H1 (cell line): ENCODE measurements around the gene SLC9A4. TPM values are rescaled to one million over a fixed set of nuclear protein-coding genes. Genes with fewer than 3 reads are reported as not detected.

ENCODE experiments used
- CTCF ChIA-PET: fragments of 300-600 bp; sonication (Branson Sonifier 250); formaldehyde crosslinking; loops from one replicate; lab custom pipeline; 2021; ENCODE audit not compliant: partially characterized antibody; lab: Charles Lee
- POLR2A ChIA-PET: fragments of 300-600 bp; sonication (Branson Sonifier 250); formaldehyde crosslinking; loops from one replicate; lab custom pipeline; 2021; ENCODE audit warnings: inconsistent platforms; ENCODE audit not compliant: partially characterized antibody; lab: Charles Lee
- DNase-seq, 2 experiments: peaks; one replicate each; pipeline versions ENCODE4 v3.0.0 to v3.0.0-alpha.2; 2010 to 2022; ENCODE audit warnings: low spot score in 2 of 2, low read depth in 1 of 2, mixed read lengths in 1 of 2
- FAIRE-seq: peaks from 2 replicates; lab custom pipeline; 2011; peaks lifted over from hg19 to GRCh38; lab: Jason Lieb, UNC
- H2AFZ ChIP-seq: 2 replicates; pipeline ENCODE4 v1.8.1; 2012; ENCODE audit warnings: low read length, inconsistent platforms
- H2AK5ac ChIP-seq: 2 replicates; pipeline ENCODE4 v1.6.1; 2013; ENCODE audit warnings: low read depth, low read length
- H2BK120ac ChIP-seq: replicated peaks from 2 replicates; pipeline ENCODE3; 2013; ENCODE audit warnings: low read depth, low read length, inconsistent platforms
- H2BK12ac ChIP-seq: 2 replicates; pipeline ENCODE4 v1.6.1; 2013; ENCODE audit warnings: low read depth, low read length
- H2BK15ac ChIP-seq: 2 replicates; pipeline ENCODE4 v1.6.1; 2013; ENCODE audit warnings: low read length
- H2BK20ac ChIP-seq: 2 replicates; pipeline ENCODE4 v1.6.1; 2013; ENCODE audit warnings: low read length
- H2BK5ac ChIP-seq: 2 replicates; pipeline ENCODE4 v1.6.1; 2013; ENCODE audit warnings: low read depth, low read length
- H3K14ac ChIP-seq: 2 replicates; pipeline ENCODE4 v1.6.1; 2013; ENCODE audit warnings: inconsistent platforms; ENCODE audit not compliant: insufficient read length
- H3K18ac ChIP-seq: 2 replicates; pipeline ENCODE4 v1.6.1; 2013; ENCODE audit warnings: low read length; ENCODE audit errors: extremely low read depth
- H3K23ac ChIP-seq: 2 replicates; pipeline ENCODE4 v1.6.1; 2013; ENCODE audit warnings: inconsistent platforms; ENCODE audit not compliant: insufficient read length
- H3K23me2 ChIP-seq: 2 replicates; pipeline ENCODE4 v1.6.1; 2013; ENCODE audit warnings: low read depth, low read length
- H3K27ac ChIP-seq: 2 replicates; pipeline ENCODE4 v1.6.1; 2011; ENCODE audit warnings: low read depth, low read length, inconsistent platforms
- H3K27me3 ChIP-seq, 4 experiments: replicated peaks in 1 of 4; 1 replicate in 1 of 4; 2 replicates in 3 of 4; pipeline versions ENCODE4 v1.6.1 to v1.8.1; 2011 to 2013; ENCODE audit warnings: low read length in 3 of 4, mild to moderate bottlenecking in 3 of 4, inconsistent platforms in 2 of 4, mixed read lengths in 2 of 4, moderate library complexity in 1 of 4; ENCODE audit not compliant: control insufficient read depth in 3 of 4, insufficient read depth in 3 of 4; ENCODE audit errors: extremely low read depth in 1 of 4
- H3K36me3 ChIP-seq, 4 experiments: 2 replicates each; pipeline versions ENCODE4 v1.6.1 to v1.8.1; 2011 to 2013; ENCODE audit warnings: mild to moderate bottlenecking in 4 of 4, low read length in 3 of 4, moderate library complexity in 2 of 4, control low read depth in 1 of 4, inconsistent platforms in 1 of 4; ENCODE audit not compliant: insufficient read depth in 4 of 4, control insufficient read depth in 2 of 4
- H3K4ac ChIP-seq: replicated peaks from 2 replicates; pipeline ENCODE3; 2013; ENCODE audit warnings: low read length, low read depth, mixed read lengths, inconsistent platforms; ENCODE audit not compliant: insufficient read length
- H3K4me1 ChIP-seq, 4 experiments: replicated peaks in 1 of 4; 1 replicate in 1 of 4; 2 replicates in 3 of 4; pipeline versions ENCODE4 v1.6.1 to v1.8.1; 2011 to 2013; ENCODE audit warnings: low read length in 3 of 4, inconsistent platforms in 2 of 4, mixed read lengths in 1 of 4; ENCODE audit not compliant: insufficient read depth in 4 of 4, control insufficient read depth in 3 of 4
- H3K4me2 ChIP-seq, 2 experiments: 2 replicates each; pipeline versions ENCODE4 v1.6.1 to v1.8.1; 2011 to 2013; ENCODE audit warnings: low read depth in 2 of 2, low read length in 2 of 2, control low read depth in 1 of 2, inconsistent platforms in 1 of 2, mild to moderate bottlenecking in 1 of 2; ENCODE audit not compliant: insufficient read depth in 1 of 2
- H3K4me3 ChIP-seq, 4 experiments: fragments of 200-600, 300-600 bp in 1 of 4; sonication (generic), shearing (Covaris generic), sonication (Bioruptor Twin) in 1 of 4; 2 replicates each; pipeline versions ENCODE4 v1.5.1 to v1.8.1; 2011 to 2016; ENCODE audit warnings: low read length in 4 of 4, low read depth in 3 of 4, control low read depth in 2 of 4, inconsistent platforms in 2 of 4, mild to moderate bottlenecking in 2 of 4, mixed read lengths in 1 of 4, moderate library complexity in 1 of 4; ENCODE audit not compliant: insufficient read depth in 2 of 4; ENCODE audit errors: extremely low read depth in 1 of 4
- H3K56ac ChIP-seq: replicated peaks from 2 replicates; pipeline ENCODE3; 2013; ENCODE audit warnings: low read depth, mild to moderate bottlenecking, mixed read lengths, low read length, inconsistent platforms; ENCODE audit not compliant: insufficient read length
- H3K79me1 ChIP-seq: 2 replicates; pipeline ENCODE4 v1.6.1; 2013; ENCODE audit warnings: low read depth, low read length, control low read depth
- H3K79me2 ChIP-seq, 2 experiments: 2 replicates each; pipeline versions ENCODE4 v1.6.1 to v1.8.1; 2012 to 2013; ENCODE audit warnings: low read length in 2 of 2, mild to moderate bottlenecking in 2 of 2, inconsistent platforms in 1 of 2; ENCODE audit not compliant: insufficient read depth in 2 of 2, control insufficient read depth in 1 of 2
- H3K9ac ChIP-seq, 4 experiments: replicated peaks in 1 of 4; 1 replicate in 1 of 4; 2 replicates in 3 of 4; pipeline versions ENCODE4 v1.6.1 to v1.8.1; 2011 to 2013; ENCODE audit warnings: low read depth in 3 of 4, low read length in 3 of 4, control low read depth in 2 of 4, mild to moderate bottlenecking in 2 of 4, moderate library complexity in 2 of 4, inconsistent platforms in 1 of 4; ENCODE audit errors: extremely low read depth in 1 of 4
- H3K9me3 ChIP-seq, 2 experiments: 2 replicates each; pipeline versions ENCODE4 v1.6.1 to v1.8.1; 2012 to 2013; ENCODE audit warnings: mild to moderate bottlenecking in 2 of 2, moderate library complexity in 2 of 2, control low read depth in 1 of 2, inconsistent platforms in 1 of 2, low read depth in 1 of 2, low read length in 1 of 2, mixed read lengths in 1 of 2; ENCODE audit not compliant: insufficient read depth in 2 of 2
- H4K20me1 ChIP-seq, 2 experiments: replicated peaks in 1 of 2; 2 replicates each; pipeline versions ENCODE3 to v1.8.1; 2011 to 2013; ENCODE audit warnings: inconsistent platforms in 2 of 2, low read length in 2 of 2, mild to moderate bottlenecking in 1 of 2; ENCODE audit not compliant: insufficient read depth in 2 of 2, control insufficient read depth in 1 of 2
- H4K5ac ChIP-seq: 2 replicates; pipeline ENCODE4 v1.6.1; 2013; ENCODE audit warnings: low read length, low read depth, mixed read lengths, inconsistent platforms; ENCODE audit not compliant: insufficient read length
- H4K8ac ChIP-seq: 2 replicates; pipeline ENCODE4 v1.8.0; 2013; ENCODE audit warnings: mild to moderate bottlenecking, moderate library complexity, low read length, inconsistent platforms; ENCODE audit not compliant: insufficient read depth; ENCODE audit errors: extremely low read depth
- H4K91ac ChIP-seq: replicated peaks from 2 replicates; pipeline ENCODE3; 2013; ENCODE audit warnings: low read length, mixed read lengths, inconsistent platforms; ENCODE audit not compliant: insufficient read length
- BACH1 ChIP-seq: IDR thresholded peaks from 2 replicates; pipeline ENCODE4 v1.6.1; 2012; ENCODE audit warnings: low read length, improper control_type of control experiment
- EGR1 ChIP-seq: IDR thresholded peaks from 2 replicates; pipeline ENCODE4 v1.6.1; 2011; ENCODE audit warnings: low read depth, low read length, borderline replicate concordance
- EZH2 ChIP-seq: fragments of 200-600 bp; sonication (generic); IDR thresholded peaks from 2 replicates; pipeline ENCODE4 v1.7.1; 2012; ENCODE audit warnings: low read depth, mild to moderate bottlenecking, moderate library complexity, low read length, inconsistent platforms; ENCODE audit not compliant: severe bottlenecking
- SP1 ChIP-seq: IDR thresholded peaks from 2 replicates; pipeline ENCODE4 v1.6.1; 2011; ENCODE audit warnings: low read depth, low read length
- TAF7 ChIP-seq: optimal IDR thresholded peaks from 2 replicates; pipeline ENCODE3; 2011; ENCODE audit warnings: low read depth, mild to moderate bottlenecking, inconsistent platforms, low read length, moderate library complexity, borderline replicate concordance
- WGBS, 2 experiments: shearing (Covaris generic) in 1 of 2; methylation state at CpG; one replicate each; pipeline versions ENCODE4 v1.1.6 to v1.1.7; 2013 to 2015; ENCODE audit warnings: low lambda C conversion rate in 2 of 2, mixed read lengths in 2 of 2, inconsistent platforms in 1 of 2, low coverage in 1 of 2, missing lambda C conversion rate in 1 of 2; ENCODE audit not compliant: insufficient replicate concordance in 2 of 2, insufficient coverage in 1 of 2, insufficient read length in 1 of 2; ENCODE audit errors: extremely low coverage in 1 of 2, missing lambda C conversion rate in 1 of 2; 5-methylcytosine and 5-hydroxymethylcytosine counted together
- polyA plus RNA-seq, 7 experiments: library from polyadenylated mRNA; depleted of rRNA in 3 of 7; stranded (reverse) in 5 of 7; unstranded in 2 of 7; fragments of >200 nt in 5 of 7; fragments of 200-250 nt in 2 of 7; gene quantifications; 1 replicate in 5 of 7; 2 replicates in 1 of 7; 4 replicates in 1 of 7; pipeline versions ENCODE4 v1.2.1 to v1.2.3, GENCODE V29; 2011 to 2013; ENCODE audit warnings: missing spikeins in 2 of 7, mixed read lengths in 2 of 7
- total RNA-seq: library from RNA; stranded (reverse); fragmentation: NEBNext Ultra II Directional; extraction: Animal tissue kit (Norgen Biotek cat#: 25700); gene quantifications from 2 replicates; pipeline ENCODE4 v1.2.1, GENCODE V29; 2021
- TF ChIP-seq, protein P1 (sequence below): IDR thresholded peaks from 2 replicates; pipeline ENCODE4 v1.6.1; 2012; ENCODE audit warnings: low read length, inconsistent platforms

Gene SLC9A4
- total and polyA plus RNA-seq, 2 of the 8 experiments (the other 6 are each of a cell fraction or from before 2014, with no cell fraction given): not detected

DNA sequence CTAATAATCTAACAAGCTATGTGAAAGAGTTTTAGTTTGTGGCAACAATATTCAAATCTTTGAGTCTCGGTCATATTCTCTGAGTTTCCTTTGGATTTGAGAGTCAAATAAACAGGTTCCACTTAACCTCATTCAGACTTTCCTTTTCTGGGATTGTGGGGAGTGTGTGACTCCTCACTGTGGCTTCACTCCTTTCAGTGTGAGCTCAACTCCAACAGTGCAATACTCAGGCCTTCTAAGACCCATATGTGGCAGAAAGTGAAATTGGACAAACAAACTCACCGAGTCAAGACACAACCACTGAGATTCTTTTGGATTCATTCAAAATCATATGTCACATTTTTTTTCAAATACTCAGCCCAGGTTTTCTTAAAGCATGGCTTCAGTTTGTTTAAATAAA lies 25.4 kb downstream of the SLC9A4 start:
- Histone ChIP-seq H3K14ac (no peak overlapping the region), H3K36me3 (no peaks in the 10 kb centered on the region), H3K27ac (no peak overlapping the region), H3K4me3 (no peak overlapping the region), H3K18ac (no peak overlapping the region), H2BK5ac (no peak overlapping the region), H3K4ac (no peak overlapping the region), H3K4me1 (no peaks in the 10 kb centered on the region), H2BK120ac (no peak overlapping the region), H3K9me3 (0 out of 4 replicates have a peak, but pooled peaks cover 0 to 5% of the 10 kb centered on the region in 2 experiments), H3K79me2 (no peaks in the 10 kb centered on the region), H3K79me1 (no peaks in the 10 kb centered on the region), H2AK5ac (no peak overlapping the region), H4K91ac (no peak overlapping the region), H3K23ac (no peak overlapping the region), H4K5ac (no peak overlapping the region), H2BK12ac (no peak overlapping the region), H4K8ac (no peak overlapping the region), H3K56ac (no peak overlapping the region), H3K27me3 (no peaks in the 10 kb centered on the region), H3K4me2 (no peak overlapping the region), H3K23me2 (no peaks in the 10 kb centered on the region), H2AFZ (no peak overlapping the region), H4K20me1 (no peaks in the 10 kb centered on the region), H3K9ac (no peak overlapping the region), H2BK20ac (no peak overlapping the region), H2BK15ac (no peak overlapping the region)
- POLR2A ChIA-PET: interaction anchor here (1.0 kb wide), 1 partner anchor 10 kb away, joined by 3 read pairs; no protein-coding TSS in a partner anchor
- FAIRE-seq (no peak), DNase-seq (no peak)
- CTCF ChIA-PET: interaction anchor here (1.1 to 2.1 kb wide), 3 partner anchors 23 to 258 kb away, joined by 3 to 13 read pairs (median 5); partner anchors contain the start of gene SLC9A4
- 89% methylated on average over 2 of the region's 2 CpGs; no CpG with 5 or more reads in 1 of the 2 experiments for WGBS, 2 experiments
- TF ChIP-seq BACH1: no peak
- TF ChIP-seq, protein P1, sequence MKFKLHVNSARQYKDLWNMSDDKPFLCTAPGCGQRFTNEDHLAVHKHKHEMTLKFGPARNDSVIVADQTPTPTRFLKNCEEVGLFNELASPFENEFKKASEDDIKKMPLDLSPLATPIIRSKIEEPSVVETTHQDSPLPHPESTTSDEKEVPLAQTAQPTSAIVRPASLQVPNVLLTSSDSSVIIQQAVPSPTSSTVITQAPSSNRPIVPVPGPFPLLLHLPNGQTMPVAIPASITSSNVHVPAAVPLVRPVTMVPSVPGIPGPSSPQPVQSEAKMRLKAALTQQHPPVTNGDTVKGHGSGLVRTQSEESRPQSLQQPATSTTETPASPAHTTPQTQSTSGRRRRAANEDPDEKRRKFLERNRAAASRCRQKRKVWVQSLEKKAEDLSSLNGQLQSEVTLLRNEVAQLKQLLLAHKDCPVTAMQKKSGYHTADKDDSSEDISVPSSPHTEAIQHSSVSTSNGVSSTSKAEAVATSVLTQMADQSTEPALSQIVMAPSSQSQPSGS: no peak
- TF ChIP-seq EZH2: no peak
- TF ChIP-seq SP1: no peak
- TF ChIP-seq TAF7: no peak
- no peak for TF ChIP-seq EGR1
